Measurements from ENCODE around the gene U2AF2. TPM values are rescaled to one million over a fixed set of nuclear protein-coding genes. Genes with fewer than 3 reads are reported as not detected.

The U2AF2 gene
- total and polyA plus RNA-seq, 2 experiments from 2014 or later: 73.1 to 233 TPM

- H3K36me3 ChIP-seq (ENCODE audit: insufficient read depth): no peaks in the 10 kb centered on the region
- H3K4me3 ChIP-seq: no peak overlapping the region
- peaks cover 5% of the 10 kb centered on the region; the same call in 1 of the 2 replicates for H4K20me1 ChIP-seq (replicated peaks; ENCODE audit: insufficient read depth)
- H3K27ac ChIP-seq (ENCODE audit: low read depth): no peak overlapping the region
- no peaks in the 10 kb centered on the region for H3K27me3 ChIP-seq (ENCODE audit: insufficient read depth)
- no peak overlapping the region for H3K4me2 ChIP-seq
- H3F3A ChIP-seq (replicated peaks; ENCODE audit: low read depth): 0 out of 2 replicates have a peak, but pooled peaks cover 10% of the 10 kb centered on the region
- no peak for TF ChIP-seq REST (IDR thresholded peaks at IDR 0.05; ENCODE audit: unreplicated experiment)
- TF ChIP-seq CREB1 (CRISPR knock-in tag; IDR thresholded peaks at IDR 0.05; ENCODE audit: low read depth): no peak
- H3K4me1 Mint-ChIP-seq: peaks cover 26% of the 10 kb centered on the region
- no peak for DNase-seq (ENCODE audit: low spot score)
- H3K9me3 Mint-ChIP-seq: peaks cover 4% of the 10 kb centered on the region; the same call in 2 of the 3 replicates
- no peaks in the 10 kb centered on the region; the same call in 1 of the 2 replicates for H3K9me2 ChIP-seq (ENCODE audit: insufficient read depth)
- peaks cover 13% of the 10 kb centered on the region for H3K36me3 Mint-ChIP-seq (ENCODE audit: low read depth)
- H3K4me3 Mint-ChIP-seq: no peak overlapping the region
- peaks cover 17% of the 10 kb centered on the region for H3K27me3 Mint-ChIP-seq (ENCODE audit: insufficient read depth, low read depth, poor library complexity)
- H3K27ac Mint-ChIP-seq: no peak overlapping the region
- H2AFZ ChIP-seq: peak overlapping the region; percentile 95
- H3K4me1 ChIP-seq (ENCODE audit: insufficient read depth): peaks cover 9% of the 10 kb centered on the region
- ATAC-seq: no peak
- H3K79me2 ChIP-seq (replicated peaks; ENCODE audit: insufficient read depth): peaks cover 17% of the 10 kb centered on the region
Measured at GRCh38 chr19:55633861-55634260, 21.0 kb upstream of the U2AF2 start.

- Mint-ChIP-seq H3K27me3 (ENCODE audit: insufficient read depth, low read depth, poor library complexity) (peaks cover 22% of the 10 kb centered on the region), H3K4me3 (peak overlapping the region; percentile 100), H3K36me3 (ENCODE audit: low read depth) (peaks cover 18% of the 10 kb centered on the region), H3K4me1 (peaks cover 27% of the 10 kb centered on the region), H3K9me3 (peaks cover 8% of the 10 kb centered on the region), H3K27ac (peak overlapping the region; percentile 99)
- Histone ChIP-seq H3K4me2 (peak overlapping the region; percentile 98), H3K36me3 (ENCODE audit: insufficient read depth) (no peaks in the 10 kb centered on the region), H3K27ac (ENCODE audit: low read depth) (0 out of 2 replicates have a peak overlapping the region, but pooled peaks have one; percentile 12), H3K4me1 (ENCODE audit: insufficient read depth) (peaks cover 9% of the 10 kb centered on the region), H3K79me2 (replicated peaks; ENCODE audit: insufficient read depth) (peaks cover 17% of the 10 kb centered on the region), H4K20me1 (replicated peaks; ENCODE audit: insufficient read depth) (peaks cover 5% of the 10 kb centered on the region; the same call in 1 of the 2 replicates), H2AFZ (peak overlapping the region; percentile 84; the same call in 1 of the 2 replicates), H3K9me2 (ENCODE audit: insufficient read depth) (peaks cover 3% of the 10 kb centered on the region; the same call in 1 of the 2 replicates), H3K4me3 (peak overlapping the region; percentile 84), H3F3A (replicated peaks; ENCODE audit: low read depth) (peaks cover 21% of the 10 kb centered on the region), H3K27me3 (ENCODE audit: insufficient read depth) (no peaks in the 10 kb centered on the region)
- DNase-seq (ENCODE audit: low spot score) (no peak), ATAC-seq (no peak)
- TF ChIP-seq JUNB (IDR thresholded peaks at IDR 0.05; ENCODE audit: unreplicated experiment) (no peak), NANOG (IDR thresholded peaks at IDR 0.05; ENCODE audit: borderline replicate concordance) (no peak), CREB1 (CRISPR knock-in tag; IDR thresholded peaks at IDR 0.05; ENCODE audit: low read depth) (no peak), CTCF (conservative IDR thresholded peaks at IDR 0.05; ENCODE audit: low read depth in 2 of 2) (no peak), ETS1 (IDR thresholded peaks at IDR 0.05) (no peak), REST (IDR thresholded peaks at IDR 0.05; ENCODE audit: unreplicated experiment) (no peak), EZH2phosphoT487 (IDR thresholded peaks at IDR 0.05; ENCODE audit: unreplicated experiment) (no peak)
Measured at GRCh38 chr19:55635334-55635717, 19.5 kb upstream of the U2AF2 start.

All from GM23338 (cell line).